Muscle layer of colon (tissue), 2 donors: ENCODE data around the gene COQ4.

Experiments
- H3K27ac ChIP-seq: one replicate; pipeline ENCODE4 v1.7.0; 2013; ENCODE audit warnings: low read depth, mild to moderate bottlenecking, low read length, moderate library complexity
- H3K27me3 ChIP-seq, 2 donors: one replicate each; pipeline ENCODE4 v1.7.0; 2013; ENCODE audit warnings: low read length in 2 of 2, mild to moderate bottlenecking in 2 of 2; ENCODE audit not compliant: insufficient read depth in 2 of 2, control insufficient read depth in 1 of 2
- H3K36me3 ChIP-seq: one replicate; pipeline ENCODE4 v1.7.0; 2013; ENCODE audit warnings: mild to moderate bottlenecking, low read length; ENCODE audit not compliant: insufficient read depth
- H3K4me1 ChIP-seq: one replicate; pipeline ENCODE4 v1.7.0; 2013; ENCODE audit warnings: mild to moderate bottlenecking, low read length; ENCODE audit not compliant: insufficient read depth
- H3K4me3 ChIP-seq, 2 donors: one replicate each; pipeline ENCODE4 v1.7.0; 2013; ENCODE audit warnings: low read length in 2 of 2, low read depth in 1 of 2, mild to moderate bottlenecking in 1 of 2, moderate library complexity in 1 of 2
- H3K9ac ChIP-seq: one replicate; pipeline ENCODE4 v1.7.0; 2013; ENCODE audit warnings: low read length
- H3K9me3 ChIP-seq: one replicate; pipeline ENCODE4 v1.7.0; 2013; ENCODE audit warnings: mild to moderate bottlenecking, low read length
- donor health status: abdominal sarcoma.
- donor health status: Adenocarcinoma of cecum.

The COQ4 gene

GRCh38 chr9:128286440-128286839, 36.2 kb upstream of the COQ4 start:
- no peaks in the 10 kb centered on the region for H3K9me3 ChIP-seq
- H3K9ac ChIP-seq: no peak overlapping the region
- H3K27ac ChIP-seq: no peak overlapping the region
- peaks cover 21% of the 10 kb centered on the region for H3K36me3 ChIP-seq
- no peak overlapping the region for H3K4me3 ChIP-seq
- H3K4me1 ChIP-seq: no peaks in the 10 kb centered on the region
- H3K27me3 ChIP-seq: no peaks in the 10 kb centered on the region

DNA sequence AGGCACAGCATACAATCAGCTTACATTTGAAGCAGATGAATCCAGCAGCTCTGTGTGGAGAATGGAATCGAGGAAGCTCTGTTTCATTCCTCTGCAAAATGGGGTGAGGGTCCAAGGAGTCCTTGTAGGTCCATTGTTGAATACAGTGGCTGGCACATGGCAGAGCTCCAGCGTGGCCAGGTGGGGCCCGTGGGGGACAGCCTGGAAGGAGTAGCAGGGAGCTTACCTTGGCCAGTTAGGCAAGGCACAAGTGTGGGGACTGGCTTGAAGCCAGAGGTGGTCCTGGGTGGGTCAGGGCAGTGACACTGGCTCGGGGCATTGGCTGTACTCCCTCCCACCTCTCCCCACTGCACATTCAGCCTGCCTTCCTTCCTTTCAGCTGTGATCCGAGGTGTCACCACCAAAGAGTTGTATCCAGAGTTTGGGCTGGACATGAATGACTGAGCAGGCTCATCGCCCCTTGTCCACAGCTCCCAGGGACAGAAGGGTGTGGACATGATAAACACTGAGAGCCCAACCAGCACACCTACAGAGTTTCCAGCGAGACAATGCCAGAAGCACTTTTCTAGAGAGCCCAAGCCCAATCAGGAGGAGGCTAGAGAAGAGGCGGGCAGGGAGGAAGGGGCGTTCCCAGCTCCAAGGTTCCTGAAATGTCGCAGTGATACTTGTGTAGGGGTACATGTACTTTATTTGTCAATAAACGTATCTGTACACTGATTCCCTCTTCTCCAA, 34.2 kb upstream of the COQ4 start:
- Histone ChIP-seq H3K4me1 (no peaks in the 10 kb centered on the region), H3K4me3 (no peak overlapping the region), H3K27ac (no peak overlapping the region), H3K9me3 (no peaks in the 10 kb centered on the region), H3K27me3 (no peaks in the 10 kb centered on the region), H3K36me3 (peaks cover 21% of the 10 kb centered on the region), H3K9ac (no peak overlapping the region)

GRCh38 chr9:128292009-128292408, 30.6 kb upstream of the COQ4 start:
- Histone ChIP-seq H3K4me3 (no peak overlapping the region), H3K36me3 (peaks cover 10% of the 10 kb centered on the region), H3K4me1 (peaks cover 6% of the 10 kb centered on the region), H3K27ac (no peak overlapping the region), H3K9me3 (no peaks in the 10 kb centered on the region), H3K9ac (no peak overlapping the region), H3K27me3 (no peaks in the 10 kb centered on the region)

DNA sequence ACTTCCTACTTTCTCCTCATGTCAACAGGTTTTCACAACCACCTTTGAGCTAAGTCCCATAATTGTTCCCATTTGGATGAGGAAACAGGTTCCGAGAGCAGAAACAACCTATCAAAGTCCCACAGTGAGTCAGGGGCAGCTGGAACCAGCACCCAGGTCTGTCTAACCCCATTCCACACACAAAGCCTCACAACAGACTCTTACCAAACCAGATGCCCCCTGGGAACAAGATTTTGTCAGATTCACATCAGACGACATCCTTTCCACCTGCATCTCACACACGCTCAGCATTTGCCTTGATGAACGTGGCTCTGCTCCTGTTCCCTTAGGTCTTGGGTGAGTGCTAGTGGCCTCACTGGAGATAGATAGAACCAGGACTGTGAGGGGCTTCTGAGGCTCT, 29.5 kb upstream of the COQ4 start:
- Histone ChIP-seq H3K4me3 (no peak overlapping the region), H3K27me3 (no peaks in the 10 kb centered on the region), H3K36me3 (peaks cover 10% of the 10 kb centered on the region)

GRCh38 chr9:128294142-128294541, 28.5 kb upstream of the COQ4 start:
- Histone ChIP-seq H3K9ac (no peak overlapping the region), H3K4me3 (no peak overlapping the region), H3K9me3 (no peaks in the 10 kb centered on the region)

More for the DNA sequence above, 29.5 kb upstream of the COQ4 start:
- H3K9ac ChIP-seq: no peak overlapping the region
- no peaks in the 10 kb centered on the region for H3K9me3 ChIP-seq
- H3K27ac ChIP-seq: no peak overlapping the region
- H3K4me1 ChIP-seq: peaks cover 6% of the 10 kb centered on the region

DNA sequence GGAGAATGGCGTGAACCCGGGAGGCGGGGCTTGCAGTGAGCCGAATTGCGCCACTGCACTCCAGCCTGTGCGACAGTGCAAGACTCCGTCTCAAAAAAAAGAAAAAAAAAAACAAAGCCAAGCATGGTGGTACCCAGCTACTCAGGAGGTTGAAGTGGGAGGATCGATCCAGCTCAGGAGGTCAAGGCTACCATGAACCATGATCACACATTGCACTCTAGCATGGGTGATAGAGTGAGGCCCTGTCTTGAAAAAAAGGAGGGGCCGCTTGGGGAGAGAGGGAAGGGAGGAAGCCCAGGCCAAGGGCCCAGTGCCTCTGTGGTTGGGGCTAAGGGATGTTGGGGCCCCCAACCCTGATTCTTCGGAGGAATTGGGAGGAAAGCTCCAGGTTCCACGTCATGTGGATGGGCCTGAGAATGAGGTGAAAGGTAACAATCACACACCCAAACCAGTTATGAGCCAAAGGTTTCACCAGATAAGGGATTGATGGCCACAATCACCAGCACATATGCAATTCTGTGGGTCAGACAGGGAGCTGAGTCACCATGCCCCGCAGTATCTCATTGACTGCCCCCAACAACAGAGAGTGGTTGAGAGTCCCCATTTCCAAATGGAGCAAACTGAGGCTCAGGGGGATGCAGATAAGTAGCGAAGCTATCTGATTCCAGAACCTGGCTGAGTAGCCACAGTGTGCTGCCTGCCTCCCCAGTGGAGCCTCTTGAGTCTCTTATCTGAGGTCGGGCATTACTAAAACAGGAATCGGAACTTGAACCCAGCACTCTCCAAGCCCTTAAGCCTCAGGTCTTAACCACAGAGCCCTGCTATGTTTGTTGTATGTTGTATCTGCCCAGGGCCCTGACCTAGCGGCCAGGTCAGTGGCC, 26.1 kb upstream of the COQ4 start:
- Histone ChIP-seq H3K4me1 (peaks cover 6% of the 10 kb centered on the region), H3K4me3 (no peak overlapping the region), H3K9ac (no peak overlapping the region), H3K9me3 (no peaks in the 10 kb centered on the region), H3K36me3 (no peaks in the 10 kb centered on the region), H3K27ac (no peak overlapping the region), H3K27me3 (no peaks in the 10 kb centered on the region)

More at GRCh38 chr9:128294142-128294541, 28.5 kb upstream of the COQ4 start:
- H3K27ac ChIP-seq: no peak overlapping the region
- H3K4me1 ChIP-seq: peaks cover 6% of the 10 kb centered on the region
- peaks cover under 1% of the 10 kb centered on the region for H3K36me3 ChIP-seq
- no peaks in the 10 kb centered on the region for H3K27me3 ChIP-seq

DNA sequence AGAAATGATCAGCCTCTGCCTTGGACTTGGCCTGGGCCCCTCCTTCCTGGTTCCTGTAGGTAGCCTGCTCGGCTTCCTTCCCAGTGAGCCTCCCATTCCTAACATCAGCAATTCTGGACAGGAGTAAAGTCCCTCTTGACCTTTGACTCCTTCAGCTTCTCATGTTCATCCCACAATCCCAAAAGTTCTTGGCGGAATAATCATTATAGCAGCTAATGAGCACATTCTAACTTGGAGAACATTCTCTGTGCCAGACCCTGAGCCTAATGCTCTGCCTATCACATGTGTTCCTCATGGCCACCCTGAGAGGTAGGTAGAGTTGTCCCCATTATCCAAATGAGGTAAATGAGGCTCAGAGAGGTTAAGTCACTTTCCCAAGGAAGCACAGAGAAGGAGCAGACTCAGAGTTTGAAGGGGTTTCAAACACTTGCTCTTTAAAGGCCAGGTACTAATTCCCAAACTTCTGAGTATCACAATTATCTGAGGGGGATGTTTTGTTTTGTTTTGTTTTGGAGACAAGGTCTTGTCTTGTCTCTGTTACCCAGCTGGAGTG, 25.3 kb upstream of the COQ4 start:
- H3K27me3 ChIP-seq: no peaks in the 10 kb centered on the region
- H3K9me3 ChIP-seq: no peaks in the 10 kb centered on the region
- H3K4me3 ChIP-seq: no peak overlapping the region
- peaks cover 6% of the 10 kb centered on the region for H3K4me1 ChIP-seq
- no peak overlapping the region for H3K27ac ChIP-seq
- H3K9ac ChIP-seq: no peak overlapping the region
- H3K36me3 ChIP-seq: no peaks in the 10 kb centered on the region

DNA sequence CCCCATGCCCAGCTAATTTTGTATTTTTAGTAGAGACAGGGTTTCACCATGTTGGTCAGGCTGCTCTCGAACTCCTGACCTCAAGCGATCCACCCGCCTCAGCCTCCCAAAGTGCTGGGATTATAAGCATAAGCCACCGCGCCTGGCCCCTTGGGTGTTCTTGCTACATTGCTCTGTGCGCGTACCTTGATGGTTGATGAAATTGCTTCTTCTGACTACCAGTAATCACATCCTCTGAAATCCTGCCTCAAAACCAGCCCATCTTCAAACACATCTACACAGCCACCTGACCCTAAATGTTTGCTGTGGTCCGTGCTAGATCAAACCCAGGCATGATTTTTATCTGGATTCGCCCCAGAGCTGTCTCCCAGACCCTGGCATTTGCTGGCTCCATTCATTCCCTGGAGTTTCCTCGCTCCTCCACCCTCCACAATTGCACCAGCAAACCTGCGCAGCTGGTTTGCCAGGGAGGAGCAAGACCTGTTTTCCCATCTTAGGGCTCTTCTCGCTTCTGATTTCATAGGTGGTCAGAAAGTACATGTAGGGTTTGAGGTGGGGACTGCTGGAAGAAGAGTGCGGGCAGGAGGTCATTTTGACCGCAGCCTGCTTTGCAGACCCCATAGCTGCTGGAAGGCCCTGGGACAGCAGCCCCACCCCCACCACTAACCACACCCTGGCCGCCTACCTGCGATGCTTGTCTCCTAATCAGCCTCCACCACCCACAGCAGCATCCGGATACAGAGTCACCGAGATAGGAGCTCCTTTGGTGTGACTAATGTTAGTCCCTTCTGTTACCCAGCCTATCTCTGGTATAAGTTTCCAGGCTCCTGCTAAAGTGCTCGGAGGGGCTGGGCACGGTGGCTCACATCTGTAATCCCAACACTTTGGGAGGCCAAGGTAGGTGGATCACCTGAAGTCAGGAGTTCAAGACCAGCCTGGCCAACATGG, 23.8 kb upstream of the COQ4 start:
- Histone ChIP-seq H3K27me3 (no peaks in the 10 kb centered on the region), H3K4me1 (peaks cover 6% of the 10 kb centered on the region), H3K27ac (no peak overlapping the region), H3K4me3 (no peak overlapping the region), H3K9me3 (no peaks in the 10 kb centered on the region), H3K36me3 (no peaks in the 10 kb centered on the region), H3K9ac (no peak overlapping the region)

- no peak overlapping the region for H3K4me3 ChIP-seq
- no peak overlapping the region for H3K27ac ChIP-seq
- H3K9ac ChIP-seq: no peak overlapping the region
- no peaks in the 10 kb centered on the region for H3K4me1 ChIP-seq
- H3K36me3 ChIP-seq: peaks cover 2% of the 10 kb centered on the region
- no peaks in the 10 kb centered on the region for H3K27me3 ChIP-seq
- H3K9me3 ChIP-seq: no peaks in the 10 kb centered on the region
Measured at GRCh38 chr9:128304136-128304970, 18.3 kb upstream of the COQ4 start.

- Histone ChIP-seq H3K9me3 (no peaks in the 10 kb centered on the region), H3K27ac (no peak overlapping the region), H3K4me3 (no peak overlapping the region), H3K36me3 (peaks cover 7% of the 10 kb centered on the region), H3K9ac (no peak overlapping the region), H3K4me1 (no peaks in the 10 kb centered on the region), H3K27me3 (no peaks in the 10 kb centered on the region)
Measured at GRCh38 chr9:128304971-128305288, 17.7 kb upstream of the COQ4 start.
